Activated CD8-positive, alpha-beta memory T cell treated with anti-CD3 and anti-CD28 coated beads, Interleukin-2, amount 50 U/mL, for 1 hour (primary cell): ENCODE measurements around the gene AGAP2.
"Not testable (repeated sequence)": the region's sequence is repeated elsewhere in the genome, so short reads cannot be mapped to it uniquely, and the experiment has no call there.

Experiments used
- DNase-seq: peaks from one replicate; pipeline ENCODE4 v3.0.0-alpha.2; 2020; ENCODE audit errors: extremely low read depth

AGAP2 gene

GRCh38 chr12:57722716-57723629 lies 15.6 kb downstream of the AGAP2 start:
- DNase-seq = no peak

GRCh38 chr12:57721846-57722608 lies 16.5 kb downstream of the AGAP2 start:
- DNase-seq = not testable (repeated sequence)

- no peak for DNase-seq
Measured at GRCh38 chr12:57720606-57721595, 17.6 kb downstream of the AGAP2 start.

GRCh38 chr12:57719777-57720605 lies 18.6 kb downstream of the AGAP2 start:
- no peak for DNase-seq

GRCh38 chr12:57718641-57719528 lies 19.7 kb downstream of the AGAP2 start:
- no peak for DNase-seq

- DNase-seq = no peak
Measured at GRCh38 chr12:57717846-57718640, 20.5 kb downstream of the AGAP2 start.

GRCh38 chr12:57717131-57717530 lies 21.4 kb downstream of the AGAP2 start:
- DNase-seq = no peak

- no peak for DNase-seq
Measured at GRCh38 chr12:57716305-57716704, 22.2 kb downstream of the AGAP2 start.

- no peak for DNase-seq
Measured at GRCh38 chr12:57715786-57716185, 22.8 kb downstream of the AGAP2 start.

GRCh38 chr12:57715036-57715748 lies 23.4 kb downstream of the AGAP2 start:
- DNase-seq = not testable (repeated sequence)

- DNase-seq = no peak
Measured at GRCh38 chr12:57713209-57713608, 25.3 kb downstream of the AGAP2 start.

GRCh38 chr12:57712701-57713100 lies 25.8 kb downstream of the AGAP2 start:
- DNase-seq = no peak

GRCh38 chr12:57708296-57708695 lies 30.2 kb downstream of the AGAP2 start:
- no peak for DNase-seq

- DNase-seq = no peak
Measured at GRCh38 chr12:57707250-57707649, 31.3 kb downstream of the AGAP2 start.

GRCh38 chr12:57700317-57700716 lies 38.2 kb downstream of the AGAP2 start:
- no peak for DNase-seq

- DNase-seq = no peak
Measured at GRCh38 chr12:57698414-57698813, 40.1 kb downstream of the AGAP2 start.

- DNase-seq = no peak
Measured at GRCh38 chr12:57697076-57697475, 41.5 kb downstream of the AGAP2 start.

GRCh38 chr12:57695770-57696432 lies 42.6 kb downstream of the AGAP2 start:
- DNase-seq = no peak
